Measurements from ENCODE around the gene C4orf54.

Gene C4orf54

GRCh38 chr4:99651811-99652485, 5.7 kb downstream of the C4orf54 start:
- DNase-seq, result no peak

DNA sequence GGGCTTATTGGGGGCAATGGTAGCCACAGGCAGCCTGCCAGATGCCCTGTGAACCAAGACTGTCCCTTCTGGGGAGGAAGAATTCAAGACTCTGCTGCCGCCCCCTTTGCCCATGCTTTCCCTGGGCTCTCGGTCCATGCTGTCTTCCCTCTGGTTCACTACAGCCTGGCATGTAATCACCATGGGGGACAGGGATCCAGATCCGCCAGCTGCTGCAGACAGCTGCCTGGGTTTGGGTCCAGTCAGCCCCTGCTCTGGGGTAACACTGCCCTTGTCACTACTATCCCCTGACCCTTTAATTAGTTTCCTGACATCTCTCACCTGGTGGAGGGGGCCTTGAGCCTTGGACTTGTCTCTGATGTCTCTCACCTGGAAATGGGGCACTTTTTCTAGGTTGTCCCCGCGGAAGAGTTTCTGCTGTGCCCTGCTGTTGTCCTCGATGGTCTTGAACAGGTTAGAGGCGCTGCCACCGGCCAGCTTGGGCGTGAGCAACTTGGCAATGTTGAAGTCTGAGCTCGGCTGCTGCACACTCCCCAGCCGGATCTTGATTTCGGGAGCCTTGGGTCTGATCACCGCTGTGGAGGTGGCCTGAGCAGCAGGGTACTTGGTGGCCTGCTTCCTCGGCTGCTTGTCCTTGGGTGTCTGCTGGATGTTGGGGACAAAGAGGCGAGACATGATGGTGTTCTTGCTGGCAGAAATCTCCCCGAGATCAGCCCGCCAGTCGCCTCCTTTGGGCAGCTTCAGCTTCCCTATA, 6.4 kb downstream of the C4orf54 start:
- no peak for DNase-seq

DNA sequence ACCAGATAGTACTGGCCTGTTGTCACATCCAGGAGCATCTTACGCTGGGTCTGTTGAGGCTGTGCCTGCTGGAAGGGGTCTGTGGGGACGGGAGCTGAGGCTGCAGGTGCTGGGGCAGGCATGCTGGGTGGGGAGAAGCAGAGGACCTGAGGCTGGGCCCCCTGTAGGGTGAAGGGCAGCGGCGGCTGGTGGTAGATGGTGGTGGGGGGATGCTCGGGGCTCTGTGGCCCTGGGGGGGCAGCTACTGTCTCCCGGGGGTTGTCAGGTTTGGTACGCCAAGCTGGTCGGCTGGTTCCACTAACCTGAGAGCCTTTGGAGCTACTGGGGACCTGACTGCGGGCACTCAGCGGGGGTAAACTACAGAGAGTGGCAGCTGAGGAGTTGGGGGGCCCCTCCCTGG, 7.8 kb downstream of the C4orf54 start:
- no peak for DNase-seq

DNA sequence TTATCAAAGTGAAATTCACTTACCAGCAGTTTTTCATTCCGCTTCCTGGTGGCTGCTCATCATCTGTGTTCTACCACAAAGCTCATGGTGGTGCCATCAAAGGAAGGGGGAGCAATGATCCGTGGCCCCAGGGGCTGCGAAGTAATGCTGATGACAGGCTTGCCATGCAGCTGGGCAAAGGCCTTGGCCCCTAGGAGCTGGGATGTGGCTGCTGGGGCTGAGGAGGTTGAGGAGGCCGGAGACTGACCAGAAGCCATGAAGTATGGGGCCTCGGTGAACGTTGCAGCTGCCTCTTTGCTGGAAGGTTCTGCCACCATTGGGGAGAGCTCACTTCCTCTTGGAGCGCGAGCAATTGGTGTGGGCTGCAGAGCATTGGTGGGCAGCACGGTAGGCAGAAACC, 8.4 kb downstream of the C4orf54 start:
- no peak for DNase-seq

DNA sequence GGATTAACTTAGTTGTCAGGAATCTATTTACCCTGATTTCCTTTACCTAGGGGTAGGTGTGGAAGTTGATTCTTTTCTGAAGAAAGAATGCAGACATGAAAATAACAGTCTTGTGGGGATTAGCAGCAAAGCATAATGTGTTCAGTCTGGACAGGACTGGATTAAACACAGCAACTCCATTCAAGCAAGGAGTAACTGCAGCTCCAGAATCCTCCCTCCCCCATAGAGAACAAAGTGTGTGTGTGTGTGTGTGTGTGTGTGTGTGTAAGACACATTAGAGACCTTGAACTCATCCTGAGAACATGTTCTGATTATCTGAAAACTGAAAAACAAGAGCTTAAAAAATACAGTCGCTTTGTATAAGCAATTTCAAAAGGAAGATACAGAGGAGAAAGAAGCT, 9.3 kb downstream of the C4orf54 start:
- DNase-seq, result no peak

DNA sequence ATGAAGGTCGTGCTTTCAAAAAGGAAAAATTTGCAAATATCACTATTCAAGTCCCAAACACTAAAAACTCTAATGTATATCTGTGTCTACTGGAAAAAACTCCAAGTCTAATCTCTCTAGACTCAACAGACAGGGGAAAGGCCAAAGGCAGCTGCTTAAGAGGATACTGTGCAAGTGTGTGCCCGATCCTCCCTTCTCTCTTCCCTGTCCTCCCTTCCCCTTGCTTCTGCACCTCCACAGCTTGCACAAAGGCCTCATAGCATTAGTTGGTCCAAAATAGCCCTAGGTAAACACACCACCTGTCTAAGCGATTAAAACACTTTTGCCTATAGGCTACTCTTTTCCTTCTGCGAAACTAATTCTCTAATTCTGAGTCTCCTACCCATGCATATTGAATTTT, 10.6 kb downstream of the C4orf54 start:
- DNase-seq, result no peak

- no peak for DNase-seq
Observed at GRCh38 chr4:99645638-99646037, 12.0 kb downstream of the C4orf54 start.

DNA sequence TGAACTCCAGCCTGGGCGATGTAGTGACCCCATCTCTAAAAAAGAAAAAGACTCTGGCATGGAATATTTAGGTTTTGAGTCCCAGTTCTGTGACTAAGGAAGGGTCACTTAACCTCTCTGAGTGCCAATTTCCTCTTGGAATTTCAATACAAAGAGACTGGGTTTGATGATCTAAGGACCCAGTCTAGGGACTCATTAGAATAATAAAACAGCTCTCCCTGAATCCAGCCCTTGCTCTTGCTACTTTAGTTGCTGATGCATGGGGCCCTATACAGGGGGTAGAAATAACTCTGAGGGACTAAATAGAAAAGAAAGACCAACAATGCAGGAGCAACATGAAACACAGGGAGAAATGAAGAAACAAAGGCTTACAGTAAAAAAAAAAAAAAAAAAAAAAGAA, 12.6 kb downstream of the C4orf54 start:
- no peak for DNase-seq

- no peak for DNase-seq
Observed at GRCh38 chr4:99644453-99644852, 13.2 kb downstream of the C4orf54 start.

DNA sequence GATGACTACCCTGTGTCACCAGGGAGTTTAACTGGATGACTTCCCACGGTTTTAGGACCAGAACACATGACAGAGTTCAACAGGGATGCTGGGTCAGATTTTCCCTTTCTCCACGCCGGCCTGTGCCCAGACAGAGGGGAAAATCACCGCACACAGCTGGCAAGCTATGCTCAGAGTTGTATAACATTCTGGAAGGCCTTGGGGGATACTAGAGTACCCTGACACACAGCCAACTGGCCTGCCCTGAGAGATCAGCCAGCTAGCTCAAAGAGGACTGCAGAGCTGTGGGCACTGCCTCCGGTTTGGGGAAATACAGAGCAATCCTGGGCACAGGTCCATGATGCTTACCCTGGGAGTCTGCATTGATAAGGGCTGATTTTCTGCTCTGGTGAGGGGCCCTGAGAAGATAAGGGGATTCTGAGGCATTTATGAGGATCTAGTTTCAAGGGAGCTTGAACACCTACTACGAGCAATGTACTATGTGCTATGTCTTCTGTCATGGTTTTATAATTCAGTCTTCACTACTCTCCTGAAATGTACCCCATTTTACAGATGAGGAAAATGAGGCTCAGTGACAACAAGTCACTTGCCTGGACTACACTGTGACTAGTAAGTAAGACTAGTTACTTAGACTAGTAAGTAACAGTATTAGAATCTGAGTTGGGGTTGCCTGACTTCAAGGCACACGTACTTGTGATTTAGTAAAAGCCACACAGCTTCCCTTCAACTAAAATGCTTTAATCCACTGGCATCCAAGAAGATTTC, 14.7 kb downstream of the C4orf54 start:
- DNase-seq, result no peak

- no peak for DNase-seq
Observed at GRCh38 chr4:99640676-99641075, 17.0 kb downstream of the C4orf54 start.

DNA sequence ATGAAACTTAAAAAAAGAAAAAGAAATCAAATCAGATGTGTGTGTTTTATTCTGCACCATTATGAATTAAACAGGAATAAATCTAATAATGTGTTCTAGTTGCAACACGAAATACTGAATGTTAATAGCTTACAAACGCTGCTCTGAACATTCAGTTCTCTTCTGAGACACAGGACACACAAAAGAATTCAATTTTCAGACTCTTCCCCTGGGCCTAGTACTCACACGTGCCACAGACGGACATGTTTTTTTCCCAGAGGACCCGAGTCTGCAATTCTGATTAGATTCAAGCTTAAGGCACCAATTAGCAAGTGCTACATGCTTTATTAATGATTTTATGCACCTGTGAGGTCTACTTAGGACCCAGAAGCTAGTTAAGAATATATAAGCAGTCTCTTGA, 20.5 kb downstream of the C4orf54 start:
- no peak for DNase-seq

DNA sequence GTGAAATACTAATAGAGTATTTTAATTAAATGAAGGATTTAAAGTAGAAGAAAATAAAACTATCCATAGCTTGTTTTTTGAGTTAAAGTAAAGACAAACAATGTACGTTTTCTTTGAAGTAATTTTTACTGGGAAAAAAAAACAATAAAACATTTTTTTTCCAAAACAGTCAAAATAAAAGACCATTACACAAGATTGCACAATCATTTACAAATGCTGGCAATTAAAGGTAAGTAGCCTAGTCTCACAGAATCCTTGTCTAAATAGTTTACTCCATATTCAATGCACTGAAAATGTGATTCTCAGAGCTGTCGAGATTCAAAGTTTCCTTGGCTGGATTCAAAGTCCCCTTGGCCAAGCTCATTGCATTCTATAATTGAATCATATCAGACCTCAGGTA, 21.2 kb downstream of the C4orf54 start:
- DNase-seq, result no peak

GRCh38 chr4:99635601-99636000, 22.0 kb downstream of the C4orf54 start:
- no peak for DNase-seq

GRCh38 chr4:99634742-99635360, 22.8 kb downstream of the C4orf54 start:
- DNase-seq, result no peak

- DNase-seq, result no peak
Observed at GRCh38 chr4:99633772-99634171, 23.9 kb downstream of the C4orf54 start.

- no peak for DNase-seq
Observed at GRCh38 chr4:99630857-99631360, 26.7 kb downstream of the C4orf54 start.

DNA sequence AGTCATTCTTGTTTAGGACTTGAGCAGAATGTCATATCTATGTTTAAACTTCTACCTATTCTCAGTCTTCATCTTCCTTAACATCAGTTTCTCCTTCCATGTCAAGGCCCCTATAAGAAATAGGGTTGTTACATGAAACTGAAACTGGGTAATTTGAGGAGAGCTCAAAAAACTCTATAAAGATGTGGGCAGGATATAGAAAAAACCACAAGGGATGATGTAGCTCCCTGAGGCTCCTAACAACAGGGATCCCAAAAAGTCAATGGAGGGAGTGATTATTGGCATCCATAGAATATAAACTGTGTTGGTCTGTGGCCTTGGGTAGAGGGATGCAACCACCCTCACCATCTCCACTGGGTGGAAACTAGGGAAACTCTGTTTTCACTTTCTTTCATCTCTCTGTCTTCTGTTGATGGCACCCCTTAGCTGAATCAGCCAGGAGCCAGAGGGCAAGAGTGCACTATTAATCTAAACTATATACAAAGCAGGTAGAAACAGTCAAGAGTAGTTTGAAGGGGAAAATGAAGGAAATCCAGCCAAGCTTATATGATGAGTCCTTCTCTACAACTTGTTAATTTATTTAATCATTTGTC, 27.6 kb downstream of the C4orf54 start:
- DNase-seq, result no peak

DNA sequence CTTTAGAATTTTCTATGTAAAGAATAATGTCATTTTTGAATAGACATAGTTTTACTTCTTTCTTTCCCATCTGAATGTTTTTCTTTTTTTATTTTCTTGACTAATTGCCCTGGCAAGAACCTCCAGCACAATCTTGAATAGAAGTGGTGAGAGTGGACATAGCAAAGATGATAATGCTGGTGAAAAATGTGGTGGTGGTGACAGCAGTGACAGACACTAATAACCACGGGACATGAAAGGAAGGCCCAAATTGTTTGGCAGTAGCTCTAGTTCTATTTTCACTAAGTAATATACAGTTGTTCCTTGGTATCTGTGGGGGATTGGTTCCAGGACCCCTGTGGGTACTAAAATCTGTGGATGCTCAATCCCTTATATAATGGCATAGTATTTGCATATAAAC, 29.6 kb downstream of the C4orf54 start:
- DNase-seq, result no peak

DNA sequence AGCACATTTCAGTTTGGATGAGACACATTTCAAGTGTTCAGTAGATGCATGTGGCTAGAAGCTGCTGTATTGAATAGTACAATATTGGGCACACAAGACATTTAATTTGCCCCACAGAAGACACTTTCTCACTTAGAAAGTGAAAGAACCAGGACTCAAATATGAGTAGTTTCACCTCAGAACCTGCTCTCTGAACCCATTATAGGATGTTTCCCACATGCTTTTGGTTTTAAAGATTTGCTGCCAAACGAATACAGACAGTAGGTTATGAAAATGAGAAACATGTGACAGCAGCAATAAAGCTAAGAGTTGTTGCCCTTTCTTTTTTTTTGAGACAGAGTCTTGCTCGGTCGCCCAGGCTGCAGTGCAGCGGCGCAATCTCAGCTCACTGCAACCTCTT, 32.3 kb downstream of the C4orf54 start:
- no peak for DNase-seq

DNA sequence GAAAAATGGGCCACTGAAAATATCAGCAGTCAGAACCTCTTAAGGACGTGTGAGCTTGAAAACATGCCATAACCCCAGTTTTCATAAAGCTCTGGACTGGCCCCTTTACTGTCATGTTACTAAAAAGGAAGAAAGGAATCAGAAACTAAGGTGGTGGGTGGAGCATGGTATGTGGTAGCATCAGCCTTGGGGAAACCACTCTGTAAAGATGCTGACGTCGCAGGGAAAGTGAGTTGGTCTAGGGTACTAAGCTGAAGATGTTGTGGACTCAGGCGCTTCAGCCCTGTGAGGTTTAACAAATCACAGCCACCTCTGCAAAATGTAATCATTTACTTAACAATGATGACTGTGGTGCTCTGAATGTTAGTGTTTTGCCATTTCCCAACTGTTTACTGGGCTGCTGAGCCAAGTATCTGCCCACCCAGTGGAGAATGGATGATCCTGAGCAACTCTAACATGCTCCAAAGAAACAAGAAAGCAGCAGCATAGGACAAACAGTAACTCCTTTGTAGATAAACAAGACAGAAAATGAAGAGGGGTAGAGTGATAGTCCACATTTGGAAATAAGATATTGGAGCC, 33.4 kb downstream of the C4orf54 start:
- DNase-seq, result no peak

DNA sequence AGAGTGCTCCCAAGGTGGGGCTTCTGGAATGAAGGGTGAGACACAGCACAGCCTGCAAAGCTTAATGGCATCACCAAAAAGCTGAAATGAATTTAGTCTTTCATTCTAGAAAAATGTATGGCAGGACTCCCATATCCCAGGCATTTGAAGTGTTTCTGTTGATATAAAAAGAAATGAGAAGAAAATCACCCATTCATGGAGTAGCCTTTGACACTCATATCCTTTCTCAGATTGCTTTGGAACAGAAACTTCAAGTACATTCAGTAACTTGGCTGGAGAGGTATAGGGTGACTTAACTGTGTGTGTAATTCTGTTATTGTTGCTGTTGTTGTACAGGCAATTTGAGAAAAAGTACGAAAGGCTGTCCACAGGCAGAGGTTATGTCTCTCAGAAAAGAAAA, 35.3 kb downstream of the C4orf54 start:
- DNase-seq, result no peak

DNA sequence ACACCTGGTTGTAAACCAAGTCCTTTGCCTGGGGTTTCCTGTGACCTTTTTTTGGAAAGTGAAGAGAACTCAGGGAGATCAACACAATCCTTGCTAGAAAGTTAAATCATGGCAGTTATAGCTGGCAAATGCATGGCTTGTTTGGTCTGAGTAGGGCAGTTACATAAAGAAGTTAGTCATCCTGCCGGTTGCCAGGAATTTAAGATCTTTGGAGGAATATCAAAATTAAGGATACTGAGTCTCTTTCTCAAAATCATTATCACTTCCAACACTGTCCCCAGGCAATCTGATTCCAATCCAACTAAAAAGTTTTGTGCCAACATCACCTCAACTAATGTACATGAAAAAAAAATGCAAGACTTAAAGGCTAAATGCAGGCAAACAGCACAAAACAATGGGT, 40.3 kb downstream of the C4orf54 start:
- no peak for DNase-seq
